ENCODE data around the gene GULP1.

DNA sequence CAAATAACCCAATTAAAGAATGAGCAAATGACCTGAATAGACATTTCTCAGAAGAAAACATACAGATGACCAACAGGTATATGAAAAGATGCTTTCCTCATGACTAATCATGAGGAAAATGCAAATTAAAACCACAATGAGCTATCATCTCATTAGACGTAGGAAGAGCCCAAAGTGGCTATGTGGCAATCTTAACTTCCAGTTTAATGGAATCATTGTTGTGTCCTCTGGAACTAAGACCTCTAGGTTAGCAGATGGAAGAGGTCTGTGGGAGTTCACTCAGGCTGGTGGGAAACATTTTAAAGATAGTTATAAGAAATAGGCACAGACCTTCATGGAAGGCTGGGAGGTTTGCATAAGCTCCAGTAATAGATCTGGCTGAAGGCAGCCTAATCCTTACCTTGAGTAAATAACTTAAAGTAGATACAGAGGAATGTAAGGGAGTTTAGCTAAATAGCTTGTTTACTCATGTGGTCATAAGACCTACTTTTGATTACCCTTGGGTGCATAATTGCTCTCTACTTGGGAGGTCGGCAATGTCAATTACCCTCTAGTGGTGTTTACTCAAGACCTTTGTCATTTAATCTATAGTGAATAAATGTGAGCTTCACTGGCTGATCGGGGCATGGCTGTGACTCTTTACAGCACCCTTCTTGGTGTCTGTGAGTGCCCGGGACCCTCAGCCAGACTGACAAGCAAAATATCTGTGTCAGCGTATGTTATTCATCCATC lies 119.0 kb downstream of the GULP1 start:
- TF ChIP-seq, protein P1, sequence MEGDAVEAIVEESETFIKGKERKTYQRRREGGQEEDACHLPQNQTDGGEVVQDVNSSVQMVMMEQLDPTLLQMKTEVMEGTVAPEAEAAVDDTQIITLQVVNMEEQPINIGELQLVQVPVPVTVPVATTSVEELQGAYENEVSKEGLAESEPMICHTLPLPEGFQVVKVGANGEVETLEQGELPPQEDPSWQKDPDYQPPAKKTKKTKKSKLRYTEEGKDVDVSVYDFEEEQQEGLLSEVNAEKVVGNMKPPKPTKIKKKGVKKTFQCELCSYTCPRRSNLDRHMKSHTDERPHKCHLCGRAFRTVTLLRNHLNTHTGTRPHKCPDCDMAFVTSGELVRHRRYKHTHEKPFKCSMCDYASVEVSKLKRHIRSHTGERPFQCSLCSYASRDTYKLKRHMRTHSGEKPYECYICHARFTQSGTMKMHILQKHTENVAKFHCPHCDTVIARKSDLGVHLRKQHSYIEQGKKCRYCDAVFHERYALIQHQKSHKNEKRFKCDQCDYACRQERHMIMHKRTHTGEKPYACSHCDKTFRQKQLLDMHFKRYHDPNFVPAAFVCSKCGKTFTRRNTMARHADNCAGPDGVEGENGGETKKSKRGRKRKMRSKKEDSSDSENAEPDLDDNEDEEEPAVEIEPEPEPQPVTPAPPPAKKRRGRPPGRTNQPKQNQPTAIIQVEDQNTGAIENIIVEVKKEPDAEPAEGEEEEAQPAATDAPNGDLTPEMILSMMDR (IDR thresholded peaks at IDR 0.05): no peak
- no peak for TF ChIP-seq POLR2A (IDR thresholded peaks at IDR 0.05)
- no peak for TF ChIP-seq POLR2AphosphoS5 (IDR thresholded peaks at IDR 0.05)
- no peak for TF ChIP-seq EP300 (IDR thresholded peaks at IDR 0.05)
